GM19463 (cell line): ENCODE results near the gene PRIMPOL.
"Not testable (repeated sequence)": the region's sequence is repeated elsewhere in the genome, so short reads cannot be mapped to it uniquely, and the experiment has no call there.

Source experiments
- ATAC-seq: cut with Tn5 transposase; IDR thresholded peaks from one replicate; pipeline ENCODE4 v1.9.1; 2021; ENCODE audit warnings: mild to moderate bottlenecking, moderate library complexity; ENCODE audit not compliant: unreplicated experiment

PRIMPOL gene, protein sequence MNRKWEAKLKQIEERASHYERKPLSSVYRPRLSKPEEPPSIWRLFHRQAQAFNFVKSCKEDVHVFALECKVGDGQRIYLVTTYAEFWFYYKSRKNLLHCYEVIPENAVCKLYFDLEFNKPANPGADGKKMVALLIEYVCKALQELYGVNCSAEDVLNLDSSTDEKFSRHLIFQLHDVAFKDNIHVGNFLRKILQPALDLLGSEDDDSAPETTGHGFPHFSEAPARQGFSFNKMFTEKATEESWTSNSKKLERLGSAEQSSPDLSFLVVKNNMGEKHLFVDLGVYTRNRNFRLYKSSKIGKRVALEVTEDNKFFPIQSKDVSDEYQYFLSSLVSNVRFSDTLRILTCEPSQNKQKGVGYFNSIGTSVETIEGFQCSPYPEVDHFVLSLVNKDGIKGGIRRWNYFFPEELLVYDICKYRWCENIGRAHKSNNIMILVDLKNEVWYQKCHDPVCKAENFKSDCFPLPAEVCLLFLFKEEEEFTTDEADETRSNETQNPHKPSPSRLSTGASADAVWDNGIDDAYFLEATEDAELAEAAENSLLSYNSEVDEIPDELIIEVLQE

DNA sequence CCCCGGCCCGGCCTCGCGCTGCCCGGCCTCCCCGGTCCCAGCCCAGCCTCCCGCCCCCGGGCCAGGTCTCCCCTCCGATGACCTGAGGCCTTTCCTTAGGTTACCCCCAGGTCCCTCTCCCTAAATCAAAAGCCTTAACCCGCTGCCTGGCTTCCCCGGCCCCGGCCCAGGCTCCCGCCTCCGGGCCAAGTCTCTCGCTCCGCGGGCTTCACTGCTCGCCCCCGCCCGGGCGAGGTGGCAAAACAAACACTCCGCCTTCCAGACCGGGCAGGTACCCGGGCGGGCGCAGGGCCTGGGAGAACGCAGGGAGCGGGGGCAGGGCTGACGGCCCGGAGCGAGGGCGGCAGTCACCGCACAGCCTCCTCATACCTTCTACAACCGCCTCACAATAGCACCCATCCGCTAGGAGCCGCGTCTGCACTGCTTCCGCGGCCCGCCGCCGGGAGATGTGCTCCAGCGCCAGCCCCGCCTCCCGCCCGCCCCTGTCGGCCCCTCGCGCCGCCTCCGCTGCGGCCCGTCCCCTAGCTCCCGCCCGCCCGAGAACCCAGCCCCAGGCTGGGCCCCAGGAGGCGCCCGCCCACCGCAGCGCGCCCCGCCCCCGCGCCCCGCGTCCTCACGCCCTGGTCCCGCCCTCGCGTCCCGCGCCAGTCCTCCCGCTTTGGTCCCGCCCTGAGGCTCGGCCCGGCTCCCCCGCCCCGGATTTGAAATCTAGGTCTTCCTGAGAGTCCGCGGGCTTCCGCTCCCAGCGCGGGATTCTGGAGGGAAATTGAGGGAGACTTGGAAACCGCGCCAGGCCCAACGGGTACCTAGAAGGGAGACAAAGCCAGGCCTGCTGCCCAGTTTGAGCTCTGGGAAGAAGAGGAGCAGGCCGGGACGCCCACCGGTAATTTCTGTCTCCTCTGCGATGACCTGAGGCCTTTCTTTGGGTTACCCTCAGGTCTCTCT is at the start of gene PRIMPOL, which contains the start of gene CASP3:
Gene PRIMPOL (plus strand): TSS at position 713 of the 945 bp plus-strand sequence. CDS start 7,403 bp downstream, outside the sequence.
Gene CASP3 (minus strand): TSS at position 422 of the 945 bp plus-strand sequence. CDS start 10,994 bp downstream, outside the sequence.
- ATAC-seq = peak; percentile 81

DNA sequence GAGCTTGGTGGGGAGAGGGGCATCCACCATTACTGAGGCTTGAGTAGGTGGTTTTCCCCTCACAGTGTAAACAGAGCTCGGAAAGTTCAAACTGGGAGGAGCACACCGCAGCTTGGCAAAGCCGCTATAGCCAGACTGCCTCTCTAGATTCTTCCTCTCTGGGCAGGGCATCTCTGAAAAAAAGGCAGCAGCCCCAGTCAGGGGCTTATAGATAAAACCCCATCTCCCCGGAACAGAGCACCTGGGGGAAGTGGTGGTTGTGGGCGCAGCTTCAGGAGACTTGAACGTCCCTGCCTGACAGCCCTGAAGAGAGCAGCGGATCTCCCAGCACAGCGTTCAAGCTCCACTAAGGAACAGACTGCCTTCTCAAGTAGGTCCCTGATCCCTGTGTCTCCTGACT is 48.6 kb upstream of the PRIMPOL start:
- not testable (repeated sequence) for ATAC-seq

DNA sequence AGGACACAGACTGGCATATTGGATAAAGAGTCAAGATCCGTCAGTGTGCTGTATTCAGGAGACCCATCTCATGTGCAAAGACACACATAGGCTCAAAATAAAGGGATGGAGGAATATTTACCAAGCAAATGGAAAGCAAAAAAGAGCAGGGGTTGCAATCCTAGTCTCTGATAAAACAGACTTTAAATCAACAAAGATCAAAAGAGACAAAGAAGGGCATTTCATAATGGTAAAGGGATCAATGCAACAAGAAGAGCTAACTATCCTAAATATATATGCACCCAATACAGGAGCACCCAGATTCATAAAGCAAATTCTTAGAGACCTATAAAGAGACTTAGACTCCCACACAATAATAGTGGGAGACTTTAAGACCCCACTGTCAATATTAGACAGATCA is 46.7 kb upstream of the PRIMPOL start:
- ATAC-seq = not testable (repeated sequence)

DNA sequence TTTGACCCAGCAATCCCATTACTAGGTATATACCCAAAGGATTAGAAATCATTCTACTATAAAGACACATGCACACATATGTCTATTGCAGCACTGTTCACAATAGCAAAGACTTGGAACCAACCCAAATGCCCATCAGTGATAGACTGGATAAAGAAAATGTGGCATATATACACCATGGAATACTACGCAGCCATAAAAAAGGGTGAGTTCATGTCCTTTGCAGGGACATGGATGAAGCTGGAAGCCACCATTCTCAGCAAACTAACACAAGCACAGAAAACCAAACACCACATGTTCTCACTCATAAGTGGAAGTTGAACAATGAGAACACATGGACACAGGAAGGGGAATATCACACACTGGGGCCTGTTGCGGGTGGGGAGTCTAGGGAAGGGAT is 42.1 kb upstream of the PRIMPOL start:
- not testable (repeated sequence) for ATAC-seq

DNA sequence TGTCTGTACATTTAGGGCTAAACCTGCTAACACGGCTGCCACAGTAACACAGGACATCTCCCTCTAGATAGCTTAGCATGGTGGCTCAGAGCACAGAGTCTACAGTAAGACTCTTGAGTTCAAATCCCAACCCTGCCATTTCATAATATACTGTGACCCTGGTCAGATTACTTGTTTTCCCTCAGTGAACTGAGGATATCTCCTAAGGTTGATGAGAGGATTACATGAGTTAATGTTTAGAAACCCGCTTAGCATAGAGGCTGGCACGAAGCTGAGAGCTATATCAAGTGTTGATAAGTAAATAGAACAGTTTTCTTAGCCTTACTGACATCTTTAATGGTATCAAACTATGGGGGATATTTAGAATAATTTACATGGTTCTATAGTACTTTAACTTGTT is 37.5 kb upstream of the PRIMPOL start:
- no peak for ATAC-seq

DNA sequence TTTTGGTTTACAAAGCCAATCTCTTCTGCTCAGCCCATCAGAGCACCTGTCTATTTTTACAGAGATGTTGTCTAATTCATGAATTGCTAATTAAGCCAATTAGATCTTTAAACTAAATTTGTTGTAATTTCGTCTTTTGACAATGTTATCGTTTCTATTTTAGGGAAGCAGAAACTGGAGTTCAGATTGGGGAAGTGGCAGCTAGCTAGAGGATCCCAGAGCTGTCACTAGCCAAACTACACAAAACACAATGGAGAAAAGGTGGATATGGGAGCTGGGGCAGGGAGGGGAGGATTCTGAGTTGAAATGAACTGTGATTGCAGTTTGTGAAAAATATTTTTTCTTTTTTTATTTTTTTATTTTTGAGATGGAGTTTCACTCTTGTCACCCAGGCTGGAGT is 36.1 kb upstream of the PRIMPOL start:
- no peak for ATAC-seq

DNA sequence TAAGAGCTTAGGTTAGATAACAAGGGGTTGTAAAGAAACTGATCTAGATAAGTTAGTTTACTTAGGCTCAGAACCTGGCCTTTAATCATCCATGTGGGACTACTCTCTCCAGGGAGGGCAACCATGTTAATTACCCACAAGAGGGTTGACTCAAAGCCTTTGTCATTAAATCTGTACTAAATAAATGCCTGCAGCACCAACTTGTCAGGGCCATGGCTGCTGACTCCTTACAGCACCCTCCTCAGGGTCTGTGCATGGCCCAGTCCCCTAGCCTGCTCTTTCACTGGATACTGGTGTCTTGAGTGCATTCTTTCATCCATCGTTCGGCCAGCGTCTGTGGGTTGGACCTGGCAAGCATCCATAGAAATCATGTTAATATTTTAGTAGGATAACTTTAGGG is 35.0 kb upstream of the PRIMPOL start:
- no peak for ATAC-seq

DNA sequence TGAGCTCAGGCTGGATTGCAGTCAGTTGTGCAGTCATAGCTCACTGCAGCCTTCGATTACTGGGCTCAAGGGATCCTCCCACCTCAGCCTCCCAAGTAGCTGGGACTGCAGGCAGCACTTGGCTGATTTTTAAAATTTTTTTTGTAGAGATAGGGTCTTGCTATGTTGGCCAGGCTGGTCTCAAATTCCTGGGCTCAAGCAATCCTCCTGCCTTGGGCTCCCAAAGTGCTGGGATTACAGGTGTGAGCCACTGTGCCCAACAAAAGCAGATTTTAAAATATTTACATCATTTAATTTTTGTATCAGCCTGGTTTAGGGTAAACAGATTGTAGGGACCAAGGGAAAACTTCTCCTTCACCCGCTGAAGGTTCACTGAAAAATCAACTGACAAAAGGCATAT is 33.4 kb upstream of the PRIMPOL start:
- ATAC-seq = not testable (repeated sequence)

DNA sequence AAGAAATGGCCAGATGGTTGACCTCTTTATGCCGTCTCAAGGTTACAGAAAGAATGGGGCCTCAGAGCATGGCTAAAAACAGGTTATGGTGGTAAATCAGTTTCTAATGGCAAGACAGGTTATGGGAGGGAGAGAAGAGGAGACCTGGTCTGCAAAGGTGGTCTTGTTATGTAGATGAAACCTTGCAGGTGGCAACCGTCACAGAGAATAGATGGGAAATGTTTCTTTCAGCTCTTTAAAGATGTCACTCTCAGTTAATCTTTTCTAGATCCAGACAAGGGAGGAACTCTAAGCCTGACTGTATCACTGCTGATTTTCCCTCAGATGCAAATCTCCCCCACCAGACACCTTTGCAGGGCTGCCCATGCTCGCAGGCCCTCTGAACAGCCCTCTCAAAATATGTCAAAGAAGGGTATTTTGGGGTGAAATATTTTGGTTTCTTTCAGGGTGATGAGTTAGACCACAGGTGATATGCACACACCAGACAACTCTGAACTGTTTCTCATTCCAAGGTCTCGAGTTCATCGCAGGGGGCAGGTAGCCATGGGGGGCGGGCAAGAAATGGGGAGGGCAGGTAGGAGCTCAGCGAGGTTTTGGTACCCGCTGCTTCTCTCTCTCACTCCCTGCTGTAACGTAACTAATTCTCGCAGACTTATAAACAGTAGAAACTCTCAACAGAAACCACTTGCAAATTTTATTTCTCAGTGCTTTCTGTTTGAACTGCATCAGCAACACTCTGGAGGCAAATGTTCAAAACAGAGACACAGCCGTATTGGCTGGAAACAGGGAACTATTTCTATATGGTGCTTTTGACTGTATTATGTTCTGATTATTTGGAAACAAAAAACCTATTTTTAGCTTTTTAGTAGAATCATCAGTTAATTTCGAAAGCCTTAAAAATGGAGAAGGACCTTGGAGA is 32.6 kb upstream of the PRIMPOL start:
- peak; percentile 84 for ATAC-seq

DNA sequence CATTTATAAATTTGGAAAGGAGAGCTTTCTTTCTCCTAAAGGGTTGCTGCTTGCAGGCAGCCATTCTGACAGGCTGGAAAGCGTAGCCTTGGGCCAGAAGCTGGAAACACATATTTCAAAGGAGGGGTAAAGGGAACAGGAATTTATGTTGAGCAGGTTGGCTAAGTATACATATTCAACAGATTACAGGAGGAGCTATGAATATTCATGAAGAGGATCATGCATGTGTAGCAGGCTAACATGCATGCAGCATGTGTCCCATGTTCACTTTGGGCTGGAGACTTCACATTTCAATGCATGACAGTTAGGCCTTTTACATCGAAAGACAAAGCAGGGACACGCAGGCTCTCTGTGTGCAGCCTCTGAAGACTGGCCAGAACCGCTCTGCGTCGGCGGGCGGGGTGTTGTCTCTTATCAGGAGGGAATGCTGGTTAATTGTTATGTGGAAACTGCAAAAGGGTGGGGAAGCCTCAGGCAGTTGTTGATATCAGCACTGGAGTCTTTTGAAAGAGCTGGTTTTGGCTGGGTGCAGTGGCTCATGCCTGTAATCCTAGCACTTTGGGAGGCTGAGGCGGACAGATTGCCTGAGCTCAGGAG is 31.8 kb upstream of the PRIMPOL start:
- no peak for ATAC-seq

DNA sequence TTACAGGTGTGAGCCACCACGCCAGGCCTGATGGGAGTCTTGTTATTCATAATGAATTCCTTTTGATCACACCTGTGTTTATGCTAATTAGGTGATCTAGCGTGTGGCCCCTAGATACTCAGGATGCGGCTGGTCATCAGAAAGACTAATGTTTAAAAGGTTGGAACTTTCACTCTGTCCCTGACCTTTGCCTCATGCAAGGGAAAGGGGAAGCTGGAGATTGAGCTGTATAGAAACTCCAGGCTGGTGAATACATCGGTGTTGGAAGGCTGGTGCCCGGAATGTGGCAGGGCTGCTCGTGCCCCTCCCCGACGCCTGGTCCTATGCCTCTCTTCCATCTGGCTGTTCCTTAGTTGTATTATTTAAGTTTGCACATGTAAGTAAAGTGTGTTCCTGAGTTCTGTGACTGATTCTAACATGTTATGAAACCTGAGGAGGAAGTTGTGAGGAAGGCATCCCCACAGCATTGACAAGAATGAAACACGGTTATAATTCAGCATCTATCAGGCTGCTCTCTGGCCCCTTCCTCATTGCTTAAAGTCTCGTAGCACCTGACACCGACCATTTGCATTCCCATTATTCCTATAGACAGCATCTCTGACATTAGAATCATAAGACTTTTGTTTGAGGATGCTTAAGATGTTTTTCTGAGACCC is 29.2 kb upstream of the PRIMPOL start:
- ATAC-seq = no peak

DNA sequence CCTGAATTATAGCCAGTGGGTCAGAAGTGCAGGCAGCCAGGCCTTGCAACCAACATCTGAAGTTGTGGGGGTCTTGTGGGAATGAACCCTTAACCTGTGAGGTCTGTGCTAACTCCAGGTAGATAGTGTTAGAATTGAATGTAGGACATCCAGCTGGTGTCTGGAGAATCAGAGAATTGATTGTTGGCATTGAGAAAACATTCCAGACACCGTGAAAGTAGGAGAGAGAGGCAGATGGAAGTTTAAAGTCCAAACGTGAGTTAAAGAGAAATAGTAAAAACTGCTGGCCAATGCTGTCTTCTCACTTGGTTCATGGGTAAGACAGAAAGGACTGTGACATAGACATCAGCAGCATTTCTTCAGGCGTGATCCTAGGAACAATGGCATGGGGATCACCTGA is 28.0 kb upstream of the PRIMPOL start:
- ATAC-seq = no peak

DNA sequence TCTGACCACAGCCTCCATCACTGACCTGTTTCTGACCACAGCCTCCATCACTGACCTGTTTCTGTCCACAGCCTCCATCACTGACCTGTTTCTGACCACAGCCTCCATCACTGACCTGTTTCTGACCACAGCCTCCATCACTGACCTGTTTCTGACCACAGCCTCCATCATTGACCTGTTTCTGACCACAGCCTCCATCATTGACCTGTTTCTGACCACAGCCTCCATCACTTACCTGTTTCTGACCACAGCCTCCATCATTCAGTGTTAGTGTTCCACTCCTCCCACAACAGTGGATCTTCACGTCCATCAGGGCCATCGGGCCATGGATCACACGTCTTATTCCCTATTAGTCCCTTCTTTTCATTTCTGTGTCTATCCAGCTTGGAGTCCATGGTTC is 25.0 kb upstream of the PRIMPOL start:
- ATAC-seq = not testable (repeated sequence)

DNA sequence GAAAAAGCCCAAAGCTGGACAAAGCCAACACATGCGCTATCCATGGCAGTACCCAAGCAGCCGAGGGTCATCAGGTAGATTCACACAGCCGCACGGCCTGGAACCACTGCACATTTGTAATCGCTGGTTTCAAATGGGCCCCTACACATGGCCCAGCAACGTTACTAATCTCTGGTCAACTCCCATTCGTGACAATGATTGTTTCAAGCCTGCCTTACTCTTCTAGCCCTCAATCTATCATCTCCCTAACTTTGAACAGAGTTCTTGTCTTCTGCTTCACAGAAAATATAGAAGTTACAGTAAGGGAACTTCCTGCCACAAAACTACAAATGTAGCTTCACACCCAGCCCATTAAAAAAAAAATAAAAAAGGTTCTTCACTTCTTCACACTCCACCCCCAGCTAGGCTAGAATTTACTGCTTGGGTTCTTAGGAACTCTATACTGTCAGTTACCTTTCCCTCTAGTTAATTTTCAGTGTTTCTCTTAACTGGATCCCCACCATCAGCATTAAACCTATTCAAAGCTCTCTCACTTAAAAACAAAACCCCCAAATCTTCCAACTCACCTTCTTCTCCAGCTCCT is 24.5 kb upstream of the PRIMPOL start:
- ATAC-seq = no peak

DNA sequence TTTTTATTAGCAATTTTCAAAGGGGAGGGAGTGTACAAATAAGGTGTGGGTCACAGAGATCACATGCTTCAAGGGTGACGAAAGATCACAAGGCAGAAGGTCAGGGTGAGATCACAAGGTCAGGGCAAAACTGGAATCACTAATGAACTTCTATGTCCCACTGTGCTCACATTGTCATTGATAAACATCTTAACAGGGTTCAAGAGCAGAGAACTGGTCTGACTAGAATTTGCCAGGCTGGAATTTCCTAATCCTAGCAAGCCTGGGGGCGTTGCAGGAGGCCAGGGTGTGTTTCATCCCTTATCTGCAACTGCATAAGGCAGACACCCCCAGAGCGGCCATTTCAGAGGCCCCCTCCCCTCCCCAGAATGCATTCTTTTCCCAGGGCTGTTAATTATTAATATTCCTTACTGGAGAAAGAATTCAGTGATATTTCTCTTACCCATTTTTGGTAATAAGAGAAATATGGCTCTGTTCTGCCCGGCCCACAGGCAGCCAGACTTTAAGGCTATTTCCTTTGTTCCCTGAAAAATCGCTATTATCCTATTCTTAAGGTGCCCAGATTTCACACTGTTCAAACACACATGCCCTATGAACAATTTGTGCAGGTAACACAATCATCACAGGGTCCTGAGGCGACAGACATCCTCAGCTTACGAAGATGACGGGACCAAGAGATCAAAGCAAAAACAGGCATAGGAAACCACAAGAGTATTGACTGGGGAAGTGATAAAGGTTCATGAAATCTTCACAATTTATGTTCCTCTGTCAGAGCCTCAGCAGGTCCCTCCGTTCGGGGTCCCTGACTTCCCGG is 23.5 kb upstream of the PRIMPOL start:
- not testable (repeated sequence) for ATAC-seq

DNA sequence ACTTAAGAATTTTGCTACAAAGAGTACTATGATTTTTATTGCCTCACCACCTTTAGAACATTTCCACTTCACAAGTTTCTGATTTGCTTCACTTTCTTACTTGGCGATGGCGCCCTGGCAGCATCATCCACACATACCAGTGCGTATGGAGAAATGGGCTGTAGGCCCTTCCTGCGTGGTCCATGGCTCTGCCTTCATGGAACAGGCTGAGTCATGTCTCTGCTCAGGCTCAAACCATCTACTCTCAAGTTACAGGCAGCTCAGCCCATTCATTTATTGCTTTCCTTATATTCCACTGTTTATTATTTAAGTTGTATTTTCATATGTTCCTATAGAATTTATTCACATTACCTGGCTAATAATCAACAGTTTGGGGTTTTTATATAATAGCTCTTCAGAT is 21.4 kb upstream of the PRIMPOL start:
- ATAC-seq = no peak

DNA sequence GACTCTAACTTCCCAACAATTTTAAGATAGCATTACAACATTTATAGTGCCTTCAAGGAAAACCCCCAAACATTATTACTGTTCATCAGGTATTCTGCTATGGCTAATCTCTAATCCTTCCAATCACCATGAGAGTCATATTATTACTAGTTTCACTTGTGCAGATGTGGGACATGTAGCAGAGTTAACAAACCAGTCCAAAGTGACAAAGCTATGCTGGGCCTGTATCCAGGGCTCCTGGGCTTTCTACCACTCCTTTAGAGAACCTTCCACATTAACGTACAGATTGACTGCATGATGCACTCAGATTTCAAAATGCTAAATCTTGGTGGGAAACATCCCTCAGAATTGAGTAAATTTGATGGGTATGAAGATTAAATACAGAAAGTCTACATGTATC is 16.7 kb upstream of the PRIMPOL start:
- ATAC-seq = no peak

DNA sequence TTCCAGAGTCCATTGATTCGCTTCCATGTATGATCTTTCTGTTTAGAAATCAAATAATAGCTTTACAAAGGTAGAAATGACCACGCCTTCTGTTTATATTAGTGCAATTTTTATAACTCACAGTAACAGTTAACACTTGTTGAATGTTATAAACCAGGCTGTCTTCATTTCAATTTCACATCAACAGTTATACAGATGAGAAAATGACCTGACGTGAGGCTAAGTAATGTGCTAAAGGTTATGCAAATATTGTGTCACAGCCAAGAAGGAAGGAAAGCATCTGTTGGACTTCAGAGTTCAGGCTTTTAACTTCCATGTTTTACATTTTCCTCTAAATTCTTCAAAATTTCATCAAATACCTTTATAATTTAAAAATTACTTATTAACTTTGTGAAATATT is 14.2 kb upstream of the PRIMPOL start:
- no peak for ATAC-seq
